Natural killer cell (primary cell): ENCODE results near the gene KLHL22. TPM values are rescaled to one million over a fixed set of nuclear protein-coding genes. Genes with fewer than 3 reads are reported as not detected.

ENCODE experiments used
- ATAC-seq, 3 donors: fragments of 150-1000 bp in 2 of 3; fragments of 200-7000 bp in 1 of 3; cut with Tn5 transposase; 1 replicate in 1 of 3; 2 replicates in 2 of 3; pipeline ENCODE4 v1.10.0; 2021; ENCODE audit warnings: mild to moderate bottlenecking in 2 of 3, moderate library complexity in 2 of 3
- DNase-seq, 2 donors: peaks; one replicate each; pipeline versions ENCODE4 v3.0.0 to v3.0.0-alpha.2; 2013 to 2021; ENCODE audit warnings: mixed read lengths in 1 of 2
- H3K27ac ChIP-seq: one replicate; pipeline ENCODE4 v1.5.1; 2013; ENCODE audit warnings: mild to moderate bottlenecking, low read length
- H3K27me3 ChIP-seq: one replicate; pipeline ENCODE4 v1.6.1; 2013; ENCODE audit warnings: low read length; ENCODE audit not compliant: control insufficient read depth, insufficient read depth
- H3K36me3 ChIP-seq: one replicate; pipeline ENCODE4 v1.6.1; 2013; ENCODE audit warnings: low read length; ENCODE audit not compliant: control insufficient read depth, insufficient read depth
- H3K4me1 ChIP-seq: one replicate; pipeline ENCODE4 v1.6.1; 2013; ENCODE audit warnings: low read length; ENCODE audit not compliant: control insufficient read depth, insufficient read depth
- H3K4me3 ChIP-seq: one replicate; pipeline ENCODE4 v1.5.1; 2013; ENCODE audit warnings: low read length
- H3K9me3 ChIP-seq: one replicate; pipeline ENCODE4 v1.6.1; 2013; ENCODE audit warnings: low read length; ENCODE audit not compliant: control insufficient read depth, insufficient read depth
- H3K27ac Mint-ChIP-seq, 2 donors: one replicate each; pipeline ENCODE4 v1.8.0; 2022; ENCODE audit warnings: mild to moderate bottlenecking in 2 of 2, mixed read lengths in 2 of 2, moderate library complexity in 1 of 2
- H3K27me3 Mint-ChIP-seq, 2 donors: one replicate each; pipeline ENCODE4 v1.8.0; 2022; ENCODE audit warnings: low read depth in 2 of 2, mixed read lengths in 2 of 2
- H3K36me3 Mint-ChIP-seq: one replicate; pipeline ENCODE4 v1.8.0; 2022; ENCODE audit warnings: mixed read lengths
- H3K4me1 Mint-ChIP-seq, 2 donors: one replicate each; pipeline ENCODE4 v1.8.0; 2022; ENCODE audit warnings: mixed read lengths in 2 of 2
- H3K4me3 Mint-ChIP-seq: one replicate; pipeline ENCODE4 v1.8.0; 2022; ENCODE audit warnings: mild to moderate bottlenecking, moderate library complexity, mixed read lengths
- H3K9me3 Mint-ChIP-seq, 2 donors: one replicate each; pipeline ENCODE4 v1.8.0; 2022; ENCODE audit warnings: mixed read lengths in 2 of 2
- CTCF ChIP-seq: fragments of 200-600 bp; IDR thresholded peaks from one replicate; pipeline ENCODE4 v1.8.0; 2022; ENCODE audit warnings: antibody characterized with exemption
- WGBS: methylation state at CpG from one replicate; pipeline ENCODE4 v1.1.7; 2013; ENCODE audit warnings: missing lambda C conversion rate; ENCODE audit not compliant: insufficient coverage; 5-methylcytosine and 5-hydroxymethylcytosine counted together
- intact Hi-C: fragments of 100-400 bp; cut with micrococcal nuclease; formaldehyde crosslinking; loops from one replicate; pipeline ENCODE4 v1.14.2; 2022
- total RNA-seq, 4 donors: library from RNA; stranded (reverse); fragments of 120-200 nt in 1 of 4; gene quantifications; one replicate each; pipeline versions ENCODE4 v1.2.3 to v1.2.4, GENCODE V29; 2013 to 2022

Gene KLHL22
- total RNA-seq, 3 donors from 2014 or later (not counting 1 experiment from before 2014, with no cell fraction given): 26.5 to 53.0 (median 31.0) TPM

- Histone ChIP-seq H3K4me3 (no peak overlapping the region), H3K9me3 (no peaks in the 10 kb centered on the region), H3K4me1 (peaks cover 14% of the 10 kb centered on the region), H3K36me3 (no peaks in the 10 kb centered on the region), H3K27me3 (peaks cover 28% of the 10 kb centered on the region), H3K27ac (no peak overlapping the region)
- Mint-ChIP-seq H3K4me1 (peaks cover 5 to 18% of the 10 kb centered on the region in 2 donors), H3K36me3 (no peaks in the 10 kb centered on the region), H3K9me3 (no peaks in the 10 kb centered on the region), H3K27me3 (peaks cover 6 to 17% of the 10 kb centered on the region in 2 donors), H3K4me3 (no peak overlapping the region), H3K27ac (no peak overlapping the region)
- ATAC-seq: peak in 1 of 3 donors; percentile 14
- 42% methylated on average over 59 of the region's 59 CpGs for WGBS
- intact Hi-C loops: loop anchor here (10.0 kb wide), 1 partner anchor 140 kb away; no protein-coding TSS in a partner anchor
- DNase-seq: no peak
- TF ChIP-seq CTCF: no peak
Measured at GRCh38 chr22:20424932-20425565, 70.5 kb downstream of the KLHL22 start.

GRCh38 chr22:20424568-20424931, 71.0 kb downstream of the KLHL22 start:
- ATAC-seq: no peak
- DNase-seq: no peak
- H3K27ac Mint-ChIP-seq: no peak overlapping the region
- no peaks in the 10 kb centered on the region for H3K36me3 Mint-ChIP-seq
- peak overlapping the region; percentile 32 for H3K4me3 Mint-ChIP-seq
- peaks cover 5 to 13% of the 10 kb centered on the region in 2 donors for H3K4me1 Mint-ChIP-seq
- no peaks in the 10 kb centered on the region for H3K9me3 Mint-ChIP-seq
- Histone ChIP-seq H3K9me3 (no peaks in the 10 kb centered on the region), H3K4me3 (no peak overlapping the region), H3K4me1 (peaks cover 9% of the 10 kb centered on the region), H3K27ac (no peak overlapping the region), H3K36me3 (no peaks in the 10 kb centered on the region), H3K27me3 (peaks cover 23% of the 10 kb centered on the region)
- TF ChIP-seq CTCF: no peak
- peaks cover 6 to 17% of the 10 kb centered on the region in 2 donors for H3K27me3 Mint-ChIP-seq
- 93% methylated on average over 15 of the region's 15 CpGs for WGBS
- intact Hi-C loops: loop anchor here (10.0 kb wide), 1 partner anchor 140 kb away; no protein-coding TSS in a partner anchor

GRCh38 chr22:20423906-20424551, 71.6 kb downstream of the KLHL22 start:
- H3K9me3 ChIP-seq: no peaks in the 10 kb centered on the region
- WGBS: 71% methylated on average over 31 of the region's 31 CpGs
- H3K27me3 Mint-ChIP-seq: peaks cover 6 to 15% of the 10 kb centered on the region in 2 donors
- ATAC-seq (no peak), DNase-seq (no peak)
- intact Hi-C loops: loop anchor here (10.0 kb wide), 1 partner anchor 141 kb away; no protein-coding TSS in a partner anchor
- H3K27ac Mint-ChIP-seq: no peak overlapping the region
- peaks cover 23% of the 10 kb centered on the region for H3K27me3 ChIP-seq
- peaks cover 3 to 8% of the 10 kb centered on the region in 2 donors for H3K4me1 Mint-ChIP-seq
- peak overlapping the region; percentile 32 for H3K4me3 Mint-ChIP-seq
- H3K36me3 Mint-ChIP-seq: no peaks in the 10 kb centered on the region
- no peaks in the 10 kb centered on the region for H3K36me3 ChIP-seq
- TF ChIP-seq CTCF: no peak
- H3K27ac ChIP-seq: no peak overlapping the region
- H3K9me3 Mint-ChIP-seq: no peaks in the 10 kb centered on the region
- no peak overlapping the region for H3K4me3 ChIP-seq
- peaks cover 6% of the 10 kb centered on the region for H3K4me1 ChIP-seq
